Measurements from ENCODE around the gene GXYLT2.

GXYLT2 gene

DNA sequence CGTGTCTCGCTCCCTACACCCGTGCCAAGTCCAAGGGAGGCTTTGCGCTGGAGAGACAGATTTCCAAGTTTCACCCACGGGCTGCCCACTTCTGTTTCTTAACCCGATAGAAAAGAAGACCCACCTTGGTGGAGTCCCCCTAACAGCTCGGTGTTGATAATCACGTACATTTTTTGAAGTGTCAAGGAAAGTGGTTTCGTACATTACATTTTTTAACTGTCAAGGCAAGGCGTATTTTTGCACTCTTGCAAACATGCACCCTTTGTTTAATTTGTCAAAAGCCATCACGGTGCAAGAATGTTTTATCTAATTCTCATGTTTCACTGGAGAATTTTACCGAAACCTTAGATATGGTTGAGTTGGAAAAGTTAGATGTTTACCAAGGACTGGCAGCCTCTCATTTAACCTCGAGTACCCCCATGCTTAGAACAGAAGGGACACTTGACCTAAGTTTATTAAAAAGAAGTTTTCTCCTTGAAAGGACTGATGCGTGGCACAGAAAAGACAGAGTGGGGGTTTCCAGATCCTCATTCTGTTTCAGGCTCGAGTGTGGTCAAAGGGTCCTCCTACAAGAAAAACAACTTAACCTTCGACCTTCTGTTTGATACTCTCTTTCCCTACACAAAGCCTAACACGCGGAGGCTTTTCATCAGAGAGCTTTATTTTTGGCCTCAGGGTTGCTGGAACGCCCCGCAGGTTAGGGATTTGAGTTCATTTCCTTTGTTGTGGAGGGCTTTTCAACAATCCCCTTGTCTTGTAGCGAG lies 882 bp downstream of the GXYLT2 start:
- CTCF ChIA-PET: interaction anchor here (1.1 to 1.6 kb wide), 4 partner anchors 38 to 213 kb away, joined by 3 to 4 read pairs (median 4); no protein-coding TSS in a partner anchor
- POLR2A ChIA-PET: no interaction called here

DNA sequence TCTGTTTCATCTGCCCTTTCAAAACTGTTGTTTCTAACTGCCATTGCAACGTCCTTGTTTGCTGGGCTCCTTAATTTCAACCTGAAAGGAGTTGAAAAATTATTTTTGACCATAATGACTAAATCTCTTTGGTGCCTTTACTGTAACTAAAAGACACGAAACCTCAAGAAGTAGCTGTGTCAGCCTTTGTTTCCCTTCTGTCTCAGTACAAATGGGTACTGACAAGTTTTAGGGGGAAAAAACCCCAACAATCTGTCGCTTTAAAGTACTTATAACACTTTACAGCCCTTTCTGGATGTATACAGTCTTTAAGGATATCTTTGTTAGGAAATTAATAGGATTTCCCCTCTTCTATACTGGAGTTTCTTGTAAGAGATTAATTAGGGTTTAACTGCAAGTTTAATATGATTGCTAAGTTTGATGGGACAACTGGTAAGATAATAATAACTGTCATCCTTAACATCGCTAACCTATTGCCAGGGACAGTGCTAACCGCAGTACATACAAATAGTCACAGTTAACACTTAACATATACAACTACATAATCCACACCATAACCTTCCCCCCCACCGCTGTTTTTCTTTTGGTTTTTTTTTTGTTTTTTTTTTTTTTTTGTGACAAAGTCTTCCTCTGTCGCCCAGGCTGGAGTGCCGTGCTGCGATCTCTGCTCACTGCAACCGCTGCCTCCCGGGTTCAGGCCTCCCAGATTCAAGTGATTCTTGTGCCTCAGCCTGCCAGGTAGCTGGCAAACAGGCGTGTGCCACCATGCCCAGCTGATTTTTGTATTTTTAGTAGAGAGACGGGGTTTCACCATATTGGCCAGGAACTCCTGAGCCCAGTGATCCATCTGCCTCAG lies 1.7 kb downstream of the GXYLT2 start:
- CTCF ChIA-PET: interaction anchor here (0.6 to 1.6 kb wide), 3 partner anchors 44 to 212 kb away, joined by 3 read pairs; no protein-coding TSS in a partner anchor
- 97% methylated on average over 8 of the region's 13 CpGs for WGBS (ENCODE audit: insufficient coverage)
- H3K4me3 ChIP-seq (ENCODE audit: control insufficient read depth in 1 of 7, extremely low read depth in 1 of 7, insufficient read depth in 4 of 7, low read depth in 2 of 7, low read length in 6 of 7): no peak overlapping the region

More for the DNA sequence above, 882 bp downstream of the GXYLT2 start:
- Histone ChIP-seq H3K27me3 (replicated peaks in 2 of 5; ENCODE audit: control insufficient read depth in 4 of 5, insufficient read depth in 5 of 5, low read length in 4 of 5) (peaks cover 0 to 40% (median 10%) of the 10 kb centered on the region in 5 experiments), H3K36me3 (ENCODE audit: control insufficient read depth in 4 of 4, insufficient read depth in 4 of 4, low read length in 3 of 4) (no peaks in the 10 kb centered on the region), H3K4me3 (ENCODE audit: control insufficient read depth in 1 of 7, extremely low read depth in 1 of 7, insufficient read depth in 4 of 7, low read depth in 2 of 7, low read length in 6 of 7) (peak overlapping the region; percentile 29 to 78 (median 60)), H3K4me1 (ENCODE audit: control extremely low read depth in 1 of 4, control insufficient read depth in 4 of 4, insufficient read depth in 4 of 4, low read length in 3 of 4) (peaks cover 5 to 35% (median 18%) of the 10 kb centered on the region in 4 experiments), H3K27ac (ENCODE audit: insufficient read depth in 1 of 2, low read depth in 1 of 2, low read length in 2 of 2, poor library complexity in 1 of 2, severe bottlenecking in 2 of 2) (no peak overlapping the region), H3K9me3 (ENCODE audit: control extremely low read depth in 1 of 5, control insufficient read depth in 4 of 5, insufficient read depth in 2 of 5, low read depth in 1 of 5, low read length in 4 of 5) (peaks cover 0 to 2% (median 0%) of the 10 kb centered on the region in 5 experiments)
- 40% methylated on average over 19 of the region's 21 CpGs for WGBS (ENCODE audit: insufficient coverage)
- DNase-seq: peak in 1 of 3 donors; percentile 56

DNA sequence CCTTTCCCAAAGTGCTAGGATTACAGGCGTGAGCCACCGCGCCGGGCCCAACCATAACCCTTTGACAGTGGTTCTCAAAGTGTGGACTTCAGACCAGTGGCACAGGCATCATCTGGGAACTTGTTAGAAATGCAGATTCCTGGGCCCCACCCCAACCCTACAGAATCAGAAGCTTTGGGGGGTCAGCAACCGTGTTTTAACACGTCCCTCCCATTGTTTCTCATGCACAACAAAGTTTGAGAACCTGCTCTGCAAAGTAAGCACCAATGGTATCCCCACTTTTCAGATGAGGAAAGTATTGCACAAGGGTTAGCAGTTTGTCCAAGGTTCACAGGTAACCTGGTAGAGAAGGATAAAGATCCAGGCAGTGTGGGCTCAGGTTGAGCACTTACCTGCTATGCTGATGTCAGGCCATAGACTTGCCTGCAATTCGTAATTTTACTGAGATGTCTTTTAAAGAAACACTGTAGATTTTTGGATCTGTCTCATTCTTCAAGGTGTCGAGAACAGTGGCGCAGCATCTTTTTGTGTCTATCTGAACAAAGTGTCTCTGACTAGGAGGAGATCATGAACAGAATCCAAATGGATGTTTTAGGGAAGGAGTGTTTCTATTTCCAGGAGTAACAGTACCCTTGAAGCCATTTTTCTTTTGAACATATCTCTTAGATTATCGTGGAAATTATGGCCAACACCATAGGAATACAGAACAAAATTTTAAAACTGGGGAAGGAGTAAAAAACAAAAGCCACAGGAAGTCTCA lies 2.5 kb downstream of the GXYLT2 start:
- H3K27ac ChIP-seq (ENCODE audit: insufficient read depth in 1 of 2, low read depth in 1 of 2, low read length in 2 of 2, poor library complexity in 1 of 2, severe bottlenecking in 2 of 2): no peak overlapping the region
- H3K9me3 ChIP-seq (ENCODE audit: control extremely low read depth in 1 of 5, control insufficient read depth in 4 of 5, insufficient read depth in 2 of 5, low read depth in 1 of 5, low read length in 4 of 5): no peaks in the 10 kb centered on the region
- DNase-seq: no peak
- ChIA-PET CTCF (interaction anchor here (1.4 kb wide), 1 partner anchor 36 kb away, joined by 5 read pairs; no protein-coding TSS in a partner anchor), POLR2A (no interaction called here)
- H3K4me1 ChIP-seq (ENCODE audit: control extremely low read depth in 1 of 4, control insufficient read depth in 4 of 4, insufficient read depth in 4 of 4, low read length in 3 of 4): peaks cover 5 to 37% (median 18%) of the 10 kb centered on the region in 4 experiments
- H3K36me3 ChIP-seq (ENCODE audit: control insufficient read depth in 4 of 4, insufficient read depth in 4 of 4, low read length in 3 of 4): no peaks in the 10 kb centered on the region
- H3K27me3 ChIP-seq (replicated peaks in 2 of 5; ENCODE audit: control insufficient read depth in 4 of 5, insufficient read depth in 5 of 5, low read length in 4 of 5): peaks cover 0 to 33% (median 10%) of the 10 kb centered on the region in 5 experiments
- H3K4me3 ChIP-seq (ENCODE audit: control insufficient read depth in 1 of 7, extremely low read depth in 1 of 7, insufficient read depth in 4 of 7, low read depth in 2 of 7, low read length in 6 of 7): no peak overlapping the region
- 97% methylated on average over 7 of the region's 10 CpGs for WGBS (ENCODE audit: insufficient coverage)

More for the DNA sequence above, 1.7 kb downstream of the GXYLT2 start:
- Histone ChIP-seq H3K27ac (ENCODE audit: insufficient read depth in 1 of 2, low read depth in 1 of 2, low read length in 2 of 2, poor library complexity in 1 of 2, severe bottlenecking in 2 of 2) (no peak overlapping the region), H3K36me3 (ENCODE audit: control insufficient read depth in 4 of 4, insufficient read depth in 4 of 4, low read length in 3 of 4) (no peaks in the 10 kb centered on the region), H3K27me3 (replicated peaks in 2 of 5; ENCODE audit: control insufficient read depth in 4 of 5, insufficient read depth in 5 of 5, low read length in 4 of 5) (peaks cover 0 to 36% (median 10%) of the 10 kb centered on the region in 5 experiments), H3K4me1 (ENCODE audit: control extremely low read depth in 1 of 4, control insufficient read depth in 4 of 4, insufficient read depth in 4 of 4, low read length in 3 of 4) (peaks cover 5 to 35% (median 18%) of the 10 kb centered on the region in 4 experiments), H3K9me3 (ENCODE audit: control extremely low read depth in 1 of 5, control insufficient read depth in 4 of 5, insufficient read depth in 2 of 5, low read depth in 1 of 5, low read length in 4 of 5) (no peaks in the 10 kb centered on the region)
- DNase-seq: no peak
- POLR2A ChIA-PET: no interaction called here

DNA sequence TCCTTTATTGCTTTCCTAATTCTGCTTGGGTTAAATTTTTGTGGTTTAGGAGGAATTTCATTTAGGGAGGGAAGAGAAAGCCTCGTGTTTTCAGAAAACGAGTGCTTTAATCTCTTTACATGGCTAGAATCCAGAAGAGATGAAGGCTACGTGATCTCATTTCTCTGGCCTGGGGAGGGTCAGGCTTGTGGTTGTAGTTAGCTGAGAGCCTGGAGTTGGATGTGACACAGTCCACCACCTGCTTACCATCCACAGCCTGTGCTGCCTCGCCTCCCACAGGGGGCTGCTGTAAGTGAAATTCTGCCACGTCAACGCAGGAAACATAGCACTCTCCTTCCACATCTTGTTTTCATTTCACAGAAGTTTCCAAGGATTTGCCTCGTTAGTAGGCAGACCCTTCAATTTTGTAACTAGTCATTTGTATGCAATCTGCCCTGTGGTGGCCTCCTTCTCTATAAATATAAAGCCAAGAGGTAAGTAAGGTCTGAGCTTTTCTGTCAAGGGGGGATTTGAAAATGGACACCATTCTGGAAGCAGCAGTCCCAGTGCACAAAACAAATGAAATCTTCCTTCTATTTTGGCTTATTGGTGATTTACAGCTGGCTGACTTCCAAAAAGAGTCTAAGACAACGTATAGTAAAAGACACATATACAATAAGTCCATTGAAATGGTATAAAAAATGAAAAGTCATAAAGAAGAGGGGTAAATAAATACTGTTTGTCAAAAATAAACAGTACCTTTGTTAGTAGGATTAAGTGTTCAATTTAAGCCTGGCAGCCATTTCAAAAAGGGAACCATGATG lies 3.4 kb downstream of the GXYLT2 start:
- DNase-seq: no peak
- H3K4me3 ChIP-seq (ENCODE audit: control insufficient read depth in 1 of 7, extremely low read depth in 1 of 7, insufficient read depth in 4 of 7, low read depth in 2 of 7, low read length in 6 of 7): no peak overlapping the region
- 93% methylated on average over 2 of the region's 8 CpGs for WGBS (ENCODE audit: insufficient coverage)

DNA sequence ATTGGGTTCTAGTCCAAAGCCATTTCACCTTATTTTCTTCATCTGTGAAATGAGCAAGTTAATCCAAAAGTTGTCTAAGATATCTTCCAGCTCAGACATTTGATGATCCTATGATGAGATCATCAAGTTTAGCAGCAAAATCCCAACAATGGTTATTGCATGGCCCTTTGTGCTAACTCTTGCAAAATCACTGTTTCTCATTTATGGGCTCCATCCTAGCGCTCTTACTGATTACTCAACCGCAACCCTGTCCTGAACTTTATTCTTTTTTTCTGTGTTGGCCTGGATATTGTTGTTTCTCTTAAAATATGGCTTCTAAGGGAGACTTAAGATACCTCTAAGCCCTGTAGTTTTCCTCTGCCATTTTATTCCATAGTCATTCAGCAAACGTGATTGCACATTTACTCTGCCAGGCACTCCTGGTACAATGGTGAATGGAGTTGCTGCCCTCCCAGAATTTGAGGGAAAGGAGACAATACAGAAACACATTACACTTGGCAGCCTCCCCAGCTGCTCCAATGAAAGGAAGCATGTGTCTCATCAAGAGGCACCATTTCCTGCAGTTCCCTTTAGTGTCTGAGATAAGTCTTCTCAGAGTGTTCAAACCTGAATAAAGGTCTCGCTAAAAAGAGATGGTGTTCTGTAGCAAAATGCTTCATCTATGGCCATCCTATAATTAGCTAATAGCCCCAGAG lies 4.4 kb downstream of the GXYLT2 start:
- 58% methylated on average over 2 of the region's 4 CpGs for WGBS (ENCODE audit: insufficient coverage)
- Histone ChIP-seq H3K27me3 (replicated peaks in 2 of 5; ENCODE audit: control insufficient read depth in 4 of 5, insufficient read depth in 5 of 5, low read length in 4 of 5) (peaks cover 0 to 15% (median 5%) of the 10 kb centered on the region in 5 experiments), H3K4me1 (ENCODE audit: control extremely low read depth in 1 of 4, control insufficient read depth in 4 of 4, insufficient read depth in 4 of 4, low read length in 3 of 4) (peaks cover 3 to 34% (median 16%) of the 10 kb centered on the region in 4 experiments), H3K9me3 (ENCODE audit: control extremely low read depth in 1 of 5, control insufficient read depth in 4 of 5, insufficient read depth in 2 of 5, low read depth in 1 of 5, low read length in 4 of 5) (no peaks in the 10 kb centered on the region), H3K36me3 (ENCODE audit: control insufficient read depth in 4 of 4, insufficient read depth in 4 of 4, low read length in 3 of 4) (no peaks in the 10 kb centered on the region), H3K4me3 (ENCODE audit: control insufficient read depth in 1 of 7, extremely low read depth in 1 of 7, insufficient read depth in 4 of 7, low read depth in 2 of 7, low read length in 6 of 7) (no peak overlapping the region), H3K27ac (ENCODE audit: insufficient read depth in 1 of 2, low read depth in 1 of 2, low read length in 2 of 2, poor library complexity in 1 of 2, severe bottlenecking in 2 of 2) (no peak overlapping the region)
- peak in 2 of 3 donors; percentile 16 to 21 for DNase-seq
- CTCF ChIA-PET: interaction anchor here (1.4 to 1.6 kb wide), 6 partner anchors 9 to 171 kb away, joined by 3 to 5 read pairs (median 4); no protein-coding TSS in a partner anchor
- POLR2A ChIA-PET: interaction anchor here (0.6 kb wide), 1 partner anchor 46 kb away, joined by 4 read pairs; no protein-coding TSS in a partner anchor

More for the DNA sequence above, 3.4 kb downstream of the GXYLT2 start:
- no peak overlapping the region for H3K27ac ChIP-seq (ENCODE audit: insufficient read depth in 1 of 2, low read depth in 1 of 2, low read length in 2 of 2, poor library complexity in 1 of 2, severe bottlenecking in 2 of 2)
- POLR2A ChIA-PET: no interaction called here
- no peaks in the 10 kb centered on the region for H3K36me3 ChIP-seq (ENCODE audit: control insufficient read depth in 4 of 4, insufficient read depth in 4 of 4, low read length in 3 of 4)
- CTCF ChIA-PET: interaction anchor here (1.4 to 1.6 kb wide), 6 partner anchors 8 to 172 kb away, joined by 3 to 5 read pairs (median 4); no protein-coding TSS in a partner anchor
- no peaks in the 10 kb centered on the region for H3K9me3 ChIP-seq (ENCODE audit: control extremely low read depth in 1 of 5, control insufficient read depth in 4 of 5, insufficient read depth in 2 of 5, low read depth in 1 of 5, low read length in 4 of 5)
- peaks cover 0 to 24% (median 5%) of the 10 kb centered on the region in 5 experiments for H3K27me3 ChIP-seq (replicated peaks in 2 of 5; ENCODE audit: control insufficient read depth in 4 of 5, insufficient read depth in 5 of 5, low read length in 4 of 5)
- H3K4me1 ChIP-seq (ENCODE audit: control extremely low read depth in 1 of 4, control insufficient read depth in 4 of 4, insufficient read depth in 4 of 4, low read length in 3 of 4): peaks cover 5 to 38% (median 18%) of the 10 kb centered on the region in 4 experiments
